T-helper 9 cell (primary cell): ENCODE data around the gene DNAJB12.
"Not testable (repeated sequence)": the region's sequence is repeated elsewhere in the genome, so short reads cannot be mapped to it uniquely, and the experiment has no call there.

Experiments used
- DNase-seq: peaks from one replicate; pipeline ENCODE4 v3.0.0-alpha.2; 2020

Gene DNAJB12

DNA sequence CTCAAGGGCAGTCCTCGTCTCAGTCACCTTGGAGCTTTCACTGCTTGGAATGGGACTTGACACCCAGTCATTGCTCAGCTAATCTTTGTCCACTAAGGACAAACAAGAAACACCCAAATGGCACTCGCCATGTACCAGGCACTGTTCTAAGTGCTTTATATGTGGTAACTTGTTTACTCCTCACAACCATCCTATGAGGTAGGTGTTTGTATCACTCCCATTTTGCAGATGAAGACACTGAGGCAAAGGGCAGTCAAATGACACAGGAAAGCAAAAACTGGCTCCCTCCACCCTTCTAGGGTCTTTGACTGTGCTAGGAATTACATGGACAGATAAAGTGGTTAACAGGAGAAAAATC lies 24.7 kb downstream of the DNAJB12 start:
- no peak for DNase-seq

DNA sequence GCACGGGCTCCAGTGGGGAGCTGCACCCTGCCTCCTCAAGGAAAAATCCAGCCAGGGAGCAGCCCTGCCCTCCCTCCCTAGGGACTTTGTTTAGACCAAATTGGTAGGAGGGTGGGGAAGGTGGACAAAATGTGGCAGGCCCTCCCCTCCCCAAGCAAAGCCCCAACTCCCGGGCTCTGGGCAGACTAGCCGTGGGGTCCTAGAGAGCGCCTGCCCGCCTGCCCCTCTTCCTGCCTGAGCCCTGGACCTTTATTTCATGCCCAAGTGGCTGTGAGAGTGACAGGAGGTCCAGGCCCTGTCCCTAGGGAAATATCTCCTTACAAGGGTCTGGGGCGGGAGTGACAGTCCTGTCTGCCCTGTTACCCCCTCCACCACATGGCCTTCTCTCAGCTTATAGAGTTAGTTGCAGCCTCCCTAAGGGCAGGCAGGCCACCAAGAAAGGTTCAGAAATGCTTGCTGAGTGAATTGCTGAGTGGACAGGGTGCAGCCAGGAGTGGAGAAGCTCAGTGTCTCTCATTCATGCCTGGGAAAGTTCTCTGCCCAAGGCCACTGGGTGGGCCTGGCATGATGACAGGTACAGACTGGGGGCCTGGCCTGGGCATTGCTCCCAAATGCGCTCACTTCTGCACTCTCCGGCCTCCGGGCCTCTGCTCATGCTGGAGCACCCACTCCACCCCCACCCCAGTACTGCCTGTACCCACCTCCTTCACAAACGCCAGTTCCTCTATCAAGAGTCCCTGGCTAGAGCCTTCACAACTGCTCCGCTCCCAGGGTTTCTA lies 25.2 kb downstream of the DNAJB12 start:
- no peak for DNase-seq

DNA sequence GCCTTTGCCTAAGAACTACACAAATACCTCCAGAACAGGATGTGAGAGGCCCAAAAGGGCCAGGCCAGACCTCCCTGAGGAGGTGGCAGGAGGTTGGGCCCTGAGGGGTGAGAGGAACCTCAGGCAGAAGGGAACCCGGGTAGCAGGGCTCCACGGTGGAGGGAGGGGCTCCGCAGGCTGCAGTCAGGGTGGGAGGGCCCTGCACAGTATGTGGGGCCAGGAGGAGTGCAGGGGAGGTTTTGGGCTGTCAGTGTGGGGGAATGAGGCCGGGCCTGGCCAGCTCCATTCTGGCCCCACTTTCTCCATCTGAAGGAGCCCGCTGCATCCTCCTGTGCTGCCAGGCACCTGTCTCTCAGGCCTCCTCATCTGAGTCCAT lies 25.9 kb downstream of the DNAJB12 start:
- no peak for DNase-seq

DNA sequence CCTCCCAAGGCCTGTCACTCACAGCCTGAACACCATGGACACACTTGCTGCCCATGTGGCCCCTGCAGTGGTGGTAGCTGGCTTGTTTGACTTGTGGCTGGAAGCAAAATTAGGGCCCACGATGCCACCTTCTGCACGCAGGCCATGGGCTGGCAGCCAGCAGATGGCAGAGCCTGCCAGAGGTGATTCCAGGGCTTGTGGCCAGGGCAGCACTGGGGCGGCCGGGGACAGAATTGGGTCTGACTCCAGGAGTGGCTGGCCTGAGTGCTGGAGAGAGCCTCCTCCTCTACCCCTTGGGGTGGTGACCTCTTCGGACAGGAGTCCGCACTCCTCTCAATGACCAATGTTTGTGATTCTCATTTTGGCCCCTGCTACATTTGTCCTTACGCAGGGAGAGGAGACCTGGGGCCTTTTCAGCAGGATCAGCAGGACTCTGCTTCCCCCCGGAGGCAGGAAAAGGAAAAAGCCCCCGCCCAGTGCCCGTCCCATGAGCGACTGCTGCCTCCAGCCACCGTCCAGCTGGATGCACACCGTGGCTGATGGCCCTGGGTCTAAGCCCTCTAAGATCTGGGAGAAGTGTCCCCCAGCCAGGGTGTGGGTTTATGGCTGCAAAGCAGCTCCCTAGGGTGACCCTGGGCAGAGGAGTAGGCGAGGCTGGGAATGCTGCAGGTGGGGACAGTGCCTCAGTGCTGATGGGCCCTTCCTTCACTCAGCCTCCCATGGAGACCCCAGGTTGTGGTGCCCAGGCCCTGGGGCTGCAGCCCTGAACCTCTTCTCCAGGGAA lies 26.5 kb downstream of the DNAJB12 start:
- DNase-seq = no peak

DNA sequence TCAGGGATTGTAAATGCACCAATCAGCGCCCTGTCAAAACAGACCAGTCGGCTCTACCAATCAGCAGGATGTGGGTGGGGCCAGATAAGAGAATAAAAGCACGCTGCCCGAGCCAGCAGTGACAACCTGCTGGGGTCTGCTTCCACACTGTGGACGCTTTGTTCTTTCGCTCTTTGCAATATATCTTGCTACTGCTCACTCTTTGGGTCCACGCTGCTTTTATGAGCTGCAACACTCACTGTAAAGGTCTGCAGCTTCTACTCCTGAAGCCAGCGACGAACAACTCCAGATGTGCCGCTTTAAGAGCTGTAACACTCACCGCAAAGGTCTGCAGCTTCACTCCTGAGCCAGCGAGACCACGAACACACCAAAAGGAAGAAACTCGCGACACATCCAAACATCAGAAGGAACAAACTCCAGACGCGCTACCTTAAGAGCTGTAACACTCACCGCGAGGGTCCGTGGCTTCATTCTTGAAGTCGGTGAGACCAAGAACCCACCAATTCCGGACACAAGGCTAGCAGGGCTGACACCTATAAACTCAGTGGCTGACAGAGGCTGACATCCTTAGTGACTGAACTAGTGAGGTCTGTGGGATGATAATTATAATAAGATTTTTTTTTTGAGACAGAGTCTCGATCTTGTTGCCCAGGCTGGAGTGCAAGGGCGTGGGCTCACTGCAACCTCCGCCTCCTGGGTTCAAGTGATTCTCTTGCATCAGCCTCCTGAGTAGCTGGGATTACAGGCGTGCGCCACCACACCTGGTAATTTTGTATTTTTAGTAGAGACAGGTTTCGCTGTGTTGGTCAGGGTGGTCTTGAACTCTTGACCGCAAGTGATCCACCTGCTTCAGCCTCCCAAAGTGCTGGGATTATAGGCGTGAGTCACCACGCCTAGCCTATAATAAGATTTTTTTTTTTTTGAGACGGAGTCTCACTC lies 27.8 kb downstream of the DNAJB12 start:
- peak; percentile 28 for DNase-seq

DNA sequence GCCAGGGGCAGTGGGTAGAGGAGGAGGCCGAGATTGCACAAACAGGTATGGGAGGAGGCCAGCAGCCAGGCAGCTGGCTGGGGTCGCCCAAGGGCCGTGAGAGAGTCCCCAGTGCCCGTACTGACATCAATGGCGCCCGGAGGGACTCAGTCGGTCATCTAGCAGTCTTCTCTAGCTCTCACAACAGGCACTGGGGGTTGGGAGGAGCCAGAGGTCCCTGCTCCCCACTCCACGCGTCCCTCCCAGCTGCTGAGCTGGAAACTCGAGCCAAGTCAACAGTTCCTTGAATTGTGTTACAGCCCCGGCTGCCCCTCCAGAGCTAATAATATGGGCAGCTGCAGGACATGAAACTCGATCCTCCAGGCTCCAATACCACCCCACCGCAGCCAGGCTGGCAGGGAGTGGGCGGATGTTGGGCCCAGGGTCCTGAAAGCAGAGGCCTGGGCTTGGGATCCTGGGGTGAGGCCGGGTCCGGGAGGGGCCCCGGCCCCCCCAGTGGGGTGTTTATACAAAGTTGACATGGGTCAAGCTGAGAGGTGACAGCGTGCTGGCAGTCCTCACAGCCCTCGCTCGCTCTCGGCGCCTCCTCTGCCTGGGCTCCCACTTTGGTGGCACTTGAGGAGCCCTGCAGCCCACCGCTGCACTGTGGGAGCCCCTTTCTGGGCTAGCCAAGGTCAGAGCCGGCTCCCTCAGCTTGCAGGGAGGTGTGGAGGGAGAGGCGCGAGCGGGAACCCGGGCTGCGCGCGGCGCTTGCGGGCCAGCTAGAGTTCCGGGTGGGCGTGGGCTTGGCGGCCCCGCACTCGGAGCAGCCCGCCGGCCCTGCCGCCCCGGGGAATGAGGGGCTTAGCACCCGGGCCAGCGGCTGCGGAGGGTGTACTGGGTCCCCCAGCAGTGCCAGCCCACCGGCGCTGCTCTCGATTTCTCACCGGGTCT lies 29.2 kb downstream of the DNAJB12 start:
- DNase-seq = not testable (repeated sequence)

DNA sequence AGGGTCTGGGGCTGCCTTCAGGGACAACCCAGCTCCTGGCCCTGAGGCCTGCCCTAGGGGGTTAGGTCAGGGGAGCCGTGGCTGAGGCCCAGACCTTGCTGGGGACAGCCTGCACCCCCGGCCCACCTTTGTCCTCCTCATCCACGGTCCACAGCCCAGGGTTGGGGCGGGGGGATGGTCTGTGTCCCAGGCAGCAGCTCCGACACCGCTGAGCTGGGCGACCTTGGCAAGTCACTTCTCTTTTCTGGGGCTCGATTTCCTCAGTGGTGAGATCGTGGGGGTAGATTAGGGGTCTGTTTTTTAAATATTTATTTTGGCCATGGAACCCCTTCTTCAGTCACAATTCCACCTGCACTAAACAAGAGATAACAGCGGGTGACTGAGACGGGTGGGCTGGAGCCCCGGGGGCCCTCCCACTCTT lies 30.9 kb downstream of the DNAJB12 start:
- no peak for DNase-seq

DNA sequence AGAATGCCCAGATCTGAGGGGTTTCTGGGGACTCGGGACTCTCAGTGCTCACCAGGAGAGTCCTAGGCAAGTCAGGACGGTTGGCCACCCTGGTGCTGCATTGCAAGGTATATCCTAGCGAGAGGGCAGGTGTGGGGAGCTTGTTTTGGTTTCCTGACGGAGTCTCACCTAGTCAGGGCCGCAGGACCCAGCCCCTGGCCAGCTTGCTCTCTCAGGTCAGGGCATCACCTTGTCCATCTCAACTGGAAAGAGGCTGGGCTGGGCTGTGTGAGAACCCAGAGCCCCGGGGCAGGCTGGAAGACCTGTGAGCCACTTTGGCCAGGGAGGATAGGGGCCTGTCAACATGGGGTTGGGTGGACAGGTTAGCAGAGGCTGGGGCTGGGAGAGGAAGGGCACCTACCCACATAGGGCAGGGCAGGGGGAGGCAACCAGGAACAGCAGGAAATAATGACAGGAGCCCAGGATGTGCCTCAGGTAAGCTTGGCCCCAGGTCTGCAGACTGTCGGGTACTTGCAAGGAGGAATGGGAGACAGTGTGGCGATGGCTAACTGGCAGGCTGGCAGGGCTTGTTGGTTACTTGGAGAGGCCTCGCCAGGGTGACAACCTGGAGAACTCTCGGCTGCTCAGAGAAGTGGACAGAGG lies 31.5 kb downstream of the DNAJB12 start:
- DNase-seq = no peak

DNA sequence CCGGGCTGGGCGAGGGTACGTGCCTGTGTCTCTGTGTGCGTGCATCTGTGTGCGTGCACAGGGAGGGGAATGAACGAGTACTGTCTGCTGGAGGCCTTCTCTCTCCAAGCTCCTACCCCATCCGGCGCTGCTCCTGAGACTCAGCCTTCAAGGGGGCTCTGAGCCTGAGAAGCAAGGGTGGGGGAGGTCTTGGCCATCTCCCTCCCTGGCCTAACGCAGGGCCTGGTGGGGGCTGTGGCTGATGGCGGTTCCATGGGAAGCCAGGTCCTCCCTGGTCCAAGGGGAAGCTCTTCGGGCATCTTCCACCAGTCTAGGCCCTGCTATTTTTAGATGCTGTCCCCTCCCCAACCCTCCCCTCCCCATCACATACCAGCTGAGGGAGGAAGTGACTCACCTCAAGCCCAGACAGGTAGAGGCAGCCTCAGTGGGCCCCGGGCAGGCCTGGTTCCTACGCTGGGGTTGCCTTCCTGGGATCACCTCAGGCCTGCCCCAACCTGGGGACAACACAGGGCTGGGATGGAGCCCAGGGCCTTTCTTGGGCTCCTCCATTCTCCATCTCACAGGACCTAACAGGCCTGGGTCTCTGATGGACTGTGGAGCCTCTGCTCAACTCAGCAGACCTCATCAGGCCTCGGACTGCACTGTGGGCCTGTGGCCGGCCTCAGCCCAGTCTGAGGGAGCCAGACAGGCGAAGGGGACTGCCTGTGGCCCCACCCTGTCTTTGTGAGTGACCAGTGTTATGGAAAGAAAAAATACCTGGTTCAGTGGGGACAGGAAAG lies 32.2 kb downstream of the DNAJB12 start:
- DNase-seq = peak; percentile 55

DNA sequence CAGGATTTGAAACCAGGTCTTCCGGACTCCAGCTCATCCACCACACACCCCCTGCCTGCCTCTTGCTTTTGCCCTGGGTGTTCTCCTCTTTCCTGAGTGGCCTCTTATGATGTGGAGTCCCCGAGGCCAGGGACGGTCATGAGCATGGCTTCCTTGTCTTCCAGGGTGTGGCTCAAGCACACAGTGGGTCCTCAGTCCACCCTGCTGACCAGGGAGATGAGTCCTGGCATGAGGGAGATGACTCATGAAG lies 32.8 kb downstream of the DNAJB12 start:
- DNase-seq = no peak

DNA sequence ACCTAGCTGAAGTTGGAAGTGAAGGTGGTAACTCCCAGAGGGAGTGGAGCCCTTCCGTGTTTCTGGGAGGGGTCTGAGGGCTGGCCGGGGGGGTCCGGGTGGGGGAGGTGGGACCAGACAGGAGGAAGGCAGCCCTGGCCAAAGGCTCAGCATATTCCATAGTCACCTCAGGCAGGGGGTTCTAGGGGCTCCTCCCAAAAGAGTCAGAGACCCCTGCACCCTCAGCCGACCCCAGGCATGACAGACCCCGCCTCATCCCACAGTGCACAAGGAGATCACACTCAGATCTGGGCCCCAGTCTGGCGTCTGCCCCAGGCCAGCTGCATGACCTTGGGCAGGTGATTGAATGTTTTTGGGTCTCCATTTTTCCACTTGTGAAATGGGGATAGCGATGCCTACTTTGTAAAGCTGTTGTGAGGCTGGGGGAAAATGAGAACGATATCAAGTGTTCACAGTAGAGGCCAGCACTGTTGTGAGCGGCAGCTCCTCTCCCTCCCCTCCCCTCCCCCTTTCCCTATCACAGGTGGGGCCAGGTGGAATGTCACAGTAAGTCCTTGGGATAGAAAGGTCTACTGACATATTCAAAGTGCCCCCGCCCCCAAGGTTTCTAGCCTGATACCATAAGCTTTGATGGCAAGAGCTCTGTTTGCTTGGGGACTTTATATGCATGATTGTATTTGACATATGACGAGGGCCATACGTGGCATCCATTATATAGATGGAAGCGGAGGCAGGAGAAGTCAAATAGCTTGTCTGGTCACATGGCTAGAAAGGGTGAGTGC lies 33.3 kb downstream of the DNAJB12 start:
- DNase-seq = no peak

DNA sequence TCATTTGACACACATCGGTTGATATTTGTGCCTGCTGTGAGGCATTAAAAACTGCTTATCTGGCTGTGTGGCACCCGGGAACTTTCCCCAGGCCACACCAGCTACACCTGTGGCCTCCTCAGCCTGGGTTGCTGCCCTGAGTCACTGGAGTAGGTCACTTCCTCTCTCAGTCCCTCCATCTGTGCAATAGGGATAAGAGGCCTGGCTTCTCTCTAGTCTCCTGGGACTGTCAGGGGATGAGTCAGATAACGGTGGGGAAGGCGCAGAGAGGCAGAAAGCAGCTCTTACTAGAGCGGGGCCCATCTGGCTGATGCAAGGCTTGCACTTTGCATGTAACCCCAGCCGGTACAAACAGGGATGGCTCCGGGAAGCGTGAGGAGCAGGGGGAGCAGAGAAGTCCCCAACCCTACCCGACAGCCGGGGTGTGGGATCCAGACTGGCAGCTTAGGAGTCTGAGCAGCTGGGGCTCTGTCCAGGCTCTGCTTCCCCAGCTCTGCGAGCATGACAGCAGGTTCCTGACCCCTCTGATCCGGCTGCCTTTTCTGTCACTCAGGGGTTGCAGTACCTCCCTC lies 34.0 kb downstream of the DNAJB12 start:
- DNase-seq = peak; percentile 48

DNA sequence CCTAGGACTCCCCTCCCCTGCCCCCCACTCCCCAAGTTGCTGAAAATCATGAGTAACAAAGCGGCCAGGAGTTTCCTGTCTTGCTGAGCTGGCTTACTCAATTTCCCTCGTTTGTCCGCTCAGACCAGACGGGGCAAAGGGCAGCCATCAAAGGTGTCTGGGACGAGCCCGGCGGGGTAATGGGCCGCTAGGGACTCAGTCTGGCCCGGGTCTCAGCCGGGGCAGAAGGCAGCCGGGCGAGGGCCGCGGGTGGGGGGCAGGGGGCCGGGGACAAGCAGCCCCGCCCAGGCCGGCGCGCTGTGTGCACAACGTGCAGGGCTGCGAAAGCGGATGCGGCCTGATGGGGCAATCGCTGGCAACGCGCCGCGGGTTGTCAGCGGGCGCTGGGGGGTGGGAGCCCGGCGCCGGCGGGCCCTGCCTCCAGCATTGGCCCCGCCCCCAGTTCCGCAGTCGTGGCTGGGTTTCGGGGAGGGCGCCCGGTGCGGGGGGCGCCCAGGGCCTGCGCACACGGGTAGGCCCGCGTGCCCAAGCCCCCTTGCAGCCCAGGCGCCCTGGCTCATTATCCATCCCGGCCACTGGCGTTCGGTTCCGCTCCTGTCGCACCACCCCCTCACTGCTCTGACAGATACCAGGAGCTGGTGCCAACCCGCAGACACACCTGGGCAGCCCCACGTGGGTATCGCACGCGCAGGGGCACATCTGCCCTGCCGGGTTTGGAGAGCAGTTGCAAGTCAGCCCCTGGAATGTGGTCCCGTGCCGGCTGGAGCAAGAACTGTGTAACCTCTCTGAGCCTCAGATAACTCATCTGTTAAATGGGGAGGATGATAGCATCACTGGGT lies 35.1 kb downstream of the DNAJB12 start:
- peak; percentile 79 for DNase-seq

DNA sequence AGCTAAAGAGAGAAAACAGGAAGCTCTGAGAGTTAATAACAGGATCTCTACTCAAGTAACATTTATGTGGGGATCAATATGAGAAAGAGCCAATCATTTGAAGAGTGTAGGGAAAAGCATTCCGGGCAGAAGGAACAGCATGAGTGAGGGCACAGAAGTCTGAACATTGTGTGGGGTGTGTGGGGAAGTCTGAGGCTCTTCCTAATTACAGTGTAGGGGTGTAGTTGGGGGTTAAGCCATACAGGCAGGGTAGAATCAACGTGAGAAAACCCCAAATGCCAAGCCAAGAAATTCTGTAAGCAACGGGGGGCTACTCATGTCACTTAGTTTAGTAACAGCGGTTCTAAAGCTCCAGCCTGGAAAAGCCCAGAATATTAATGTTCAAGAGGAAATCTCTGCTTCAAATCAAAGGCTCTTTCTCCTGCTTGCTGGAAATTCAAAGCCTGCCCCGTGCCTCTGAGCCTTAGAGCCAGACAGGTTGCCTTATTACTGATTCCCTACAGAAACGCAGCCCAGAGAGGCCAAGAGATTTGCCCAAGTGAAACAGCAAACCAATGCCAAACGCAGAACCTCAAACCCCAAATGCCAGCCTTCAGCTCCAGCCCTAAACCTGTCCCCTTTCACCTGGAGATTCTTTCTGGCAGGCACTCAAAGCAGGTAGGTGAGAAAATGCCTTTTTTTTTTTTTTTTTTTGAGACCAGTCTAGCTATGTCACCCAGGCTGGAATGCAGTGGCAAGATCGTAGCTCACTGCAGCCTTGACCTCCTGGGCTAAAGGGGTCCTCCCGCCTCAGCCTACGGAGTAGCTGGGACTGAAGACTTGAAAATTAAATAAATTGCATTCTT lies 36.1 kb downstream of the DNAJB12 start:
- no peak for DNase-seq

DNA sequence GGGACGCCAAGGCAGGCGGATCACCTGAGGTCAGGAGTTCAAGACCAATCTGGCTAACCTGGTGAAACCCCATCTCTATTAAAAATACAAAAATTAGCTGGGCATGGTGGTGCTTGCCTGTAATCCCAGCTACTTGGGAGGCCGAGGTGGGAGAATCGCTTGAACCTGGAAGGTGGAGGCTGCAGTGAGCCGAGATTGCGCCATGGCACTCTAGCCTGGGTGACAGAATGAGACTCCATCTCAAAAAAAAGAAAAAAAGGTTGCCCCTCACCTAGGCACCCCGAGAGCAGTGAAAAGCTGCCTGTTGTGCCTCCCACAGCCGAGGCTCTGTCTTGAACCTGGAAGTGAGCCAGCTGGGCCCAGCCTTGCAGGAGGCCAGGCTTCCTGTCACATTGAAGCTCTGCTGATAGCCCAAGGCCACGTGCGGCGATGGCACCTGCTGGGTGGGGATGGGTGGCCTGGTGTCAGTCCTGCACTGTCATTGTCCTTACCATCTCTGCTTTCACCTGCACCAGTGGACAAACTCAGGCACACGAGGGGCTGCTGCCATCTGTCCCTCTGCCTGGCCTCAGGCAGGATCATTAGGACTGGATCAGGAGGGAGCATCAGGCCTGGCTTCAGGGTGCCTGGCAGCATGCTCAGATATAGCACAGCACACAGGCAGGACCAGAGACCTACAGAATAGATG lies 37.8 kb downstream of the DNAJB12 start:
- peak; percentile 43 for DNase-seq

DNA sequence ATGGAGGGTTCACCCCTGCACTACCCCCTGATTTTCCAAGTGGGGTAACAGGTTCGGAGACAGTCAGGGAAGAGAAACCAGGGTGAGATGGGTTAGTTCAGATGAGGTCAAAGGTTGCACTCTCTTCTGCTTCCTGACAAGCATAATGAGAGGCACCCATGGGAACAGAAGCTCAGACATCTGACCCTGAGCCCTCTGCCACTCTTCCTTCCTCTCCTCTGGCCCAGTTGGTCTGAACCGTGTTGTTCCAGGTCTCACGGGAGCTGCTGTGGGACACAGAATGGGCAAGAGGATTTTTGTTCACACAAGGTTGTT lies 38.4 kb downstream of the DNAJB12 start:
- DNase-seq = no peak

DNA sequence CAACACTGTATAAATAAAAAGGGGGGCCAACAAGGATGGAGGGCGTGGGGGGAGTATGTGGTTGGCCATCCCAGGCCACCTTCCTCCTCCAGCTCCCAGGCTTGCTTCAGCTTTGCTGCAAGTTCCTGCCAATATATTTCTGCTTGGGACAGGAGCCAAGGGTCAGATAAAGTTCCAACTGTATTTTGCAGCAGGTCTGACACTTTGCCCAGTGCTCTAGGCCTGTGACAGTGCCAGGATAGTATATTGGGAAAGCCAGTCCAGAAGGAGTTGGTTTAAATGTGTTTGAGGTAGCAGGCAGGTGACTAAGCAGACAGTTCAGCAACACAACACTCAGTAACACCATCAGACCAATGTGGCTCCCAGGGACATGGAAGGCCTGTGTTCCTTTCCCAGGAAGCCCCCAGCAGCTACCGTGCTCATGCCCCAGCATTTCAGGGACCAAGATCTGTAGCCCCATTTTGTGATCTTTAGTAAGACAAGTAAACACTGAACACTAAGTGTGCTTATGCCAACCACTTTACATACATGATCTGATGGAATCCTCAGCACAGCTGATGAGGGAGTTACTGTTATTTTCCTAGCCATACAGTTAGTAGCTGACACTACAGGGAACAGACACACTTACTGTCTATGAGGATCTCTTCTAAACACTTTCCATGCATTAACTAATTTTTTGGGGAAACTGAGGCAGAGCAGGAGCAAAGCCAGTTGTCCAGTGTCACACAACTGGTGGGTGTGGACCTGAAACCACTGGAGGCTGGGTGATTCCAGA lies 38.9 kb downstream of the DNAJB12 start:
- DNase-seq = no peak
